Fibroblast of the conjunctiva (primary cell): ENCODE data around the gene BORCS8.
"Not testable (repeated sequence)": the region's sequence is repeated elsewhere in the genome, so short reads cannot be mapped to it uniquely, and the experiment has no call there.

Experiments used
- DNase-seq: peaks from one replicate; pipeline ENCODE4 v3.0.0-alpha.2; 2010; ENCODE audit warnings: low read depth

The BORCS8 gene

DNA sequence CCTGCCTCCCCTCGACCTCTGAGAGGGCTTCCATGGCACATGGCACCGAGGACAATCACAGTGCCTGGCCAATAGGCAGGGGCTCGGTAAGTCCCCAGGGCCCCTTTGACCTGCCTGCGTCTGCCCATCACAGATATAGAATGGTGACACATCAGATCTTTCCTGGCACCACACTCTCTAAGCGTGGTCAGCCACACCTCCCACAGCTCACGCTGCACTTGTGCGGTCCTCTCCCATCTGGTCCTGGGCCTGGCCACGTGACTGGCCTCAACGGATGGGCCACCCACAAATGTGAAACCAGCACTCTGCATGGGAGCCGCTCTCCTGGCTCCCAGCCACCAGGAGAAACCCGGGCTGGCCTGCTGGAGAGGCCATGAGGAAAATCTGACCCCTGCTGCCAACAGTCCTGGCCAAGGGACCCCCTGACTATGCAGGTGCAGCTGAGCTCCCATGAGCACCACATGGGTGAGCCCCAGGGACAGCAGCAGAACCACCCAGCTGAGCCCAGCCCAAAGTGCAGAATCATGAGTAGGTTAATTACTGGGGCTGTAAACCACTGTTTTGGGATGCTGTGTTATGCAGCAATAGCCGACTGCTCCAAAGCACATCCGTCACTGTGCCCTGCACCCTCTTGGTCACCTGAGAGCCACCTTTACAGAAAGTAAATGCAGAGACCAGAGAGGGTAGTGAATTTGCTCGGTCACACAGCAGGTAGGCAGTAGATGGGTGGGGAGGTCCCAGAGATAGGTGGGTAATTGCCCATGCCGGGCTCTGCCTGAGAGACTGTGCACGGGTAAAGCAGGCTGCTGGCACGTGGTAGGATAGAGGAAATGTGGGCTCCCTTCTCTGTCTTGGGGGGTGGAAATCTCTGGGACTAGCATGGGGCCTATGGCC is 12.2 kb downstream of the BORCS8 start:
- DNase-seq, result no peak

DNA sequence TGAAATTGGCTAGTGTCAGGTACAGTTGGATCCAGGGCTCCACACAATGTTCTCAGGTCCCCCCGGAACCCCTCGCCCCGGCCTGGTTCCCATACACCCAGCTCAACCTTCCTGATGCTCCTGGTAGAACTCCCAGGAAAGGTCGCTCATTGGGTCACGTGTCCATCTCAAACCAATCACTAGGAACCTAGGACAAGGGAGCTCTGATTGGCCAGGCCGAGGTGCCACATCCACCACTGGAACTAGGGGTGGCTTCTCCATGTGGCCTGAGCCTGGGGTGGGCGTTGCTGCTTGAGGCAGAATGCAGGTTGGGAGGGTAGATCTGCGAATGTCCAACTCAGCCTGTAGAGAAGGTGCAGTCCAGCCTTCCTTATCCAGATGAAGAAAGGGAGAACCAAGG is 15.0 kb downstream of the BORCS8 start:
- no peak for DNase-seq

DNA sequence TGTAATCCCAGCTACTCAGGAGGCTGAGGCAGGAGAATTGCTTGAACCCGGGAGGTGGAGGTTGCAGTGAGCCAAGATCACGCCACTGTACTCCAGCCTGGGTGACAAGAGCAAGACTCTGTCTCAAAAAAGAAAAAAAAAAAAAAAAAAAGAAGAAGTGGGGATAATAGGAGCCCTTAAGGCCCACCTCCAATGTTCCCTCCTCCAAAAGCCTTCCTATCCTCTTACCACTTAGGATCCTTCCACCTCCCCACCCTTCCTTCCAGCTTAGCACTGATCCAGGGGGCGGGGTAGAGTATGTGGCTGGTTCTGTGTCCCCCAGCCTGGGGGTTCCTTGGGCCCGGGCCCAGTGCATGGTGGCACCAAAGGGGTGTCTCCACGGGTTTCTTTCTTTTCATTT is 18.7 kb downstream of the BORCS8 start:
- DNase-seq, result not testable (repeated sequence)

DNA sequence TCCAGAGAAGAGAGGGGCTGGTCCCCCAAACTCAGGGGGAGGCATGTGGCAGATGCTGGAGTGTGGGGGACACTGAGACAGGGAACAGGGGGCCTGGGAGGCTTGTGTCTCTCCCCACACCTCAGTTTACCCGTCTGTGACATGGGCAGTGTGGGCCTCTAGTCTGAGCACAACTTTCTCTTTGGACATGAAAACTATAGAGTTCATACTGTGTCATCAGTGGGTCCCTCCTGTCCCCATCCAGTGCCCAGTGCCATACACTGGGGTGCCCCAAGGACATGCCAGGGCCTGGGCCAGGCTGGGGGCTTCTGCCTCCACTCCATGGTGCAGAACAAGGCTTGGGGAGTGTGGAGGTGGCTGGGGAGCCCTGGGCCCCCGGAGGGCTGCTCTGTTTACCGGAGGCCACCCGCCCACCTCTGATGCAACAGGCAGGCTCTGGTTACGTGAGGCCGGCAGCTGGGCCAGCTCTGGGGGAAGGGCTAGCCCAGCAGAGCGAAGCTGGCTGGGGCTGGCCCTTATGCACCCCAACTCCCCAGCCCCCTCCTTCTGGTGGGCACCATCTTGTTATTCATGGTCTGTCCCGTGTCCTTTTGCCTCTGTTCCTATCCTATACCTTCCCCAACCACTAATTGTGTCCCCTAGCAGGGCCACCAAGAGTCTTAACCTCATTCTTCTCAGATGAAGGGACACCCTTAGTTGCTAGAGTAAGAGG is 20.0 kb downstream of the BORCS8 start:
- peak; percentile 71 for DNase-seq

DNA sequence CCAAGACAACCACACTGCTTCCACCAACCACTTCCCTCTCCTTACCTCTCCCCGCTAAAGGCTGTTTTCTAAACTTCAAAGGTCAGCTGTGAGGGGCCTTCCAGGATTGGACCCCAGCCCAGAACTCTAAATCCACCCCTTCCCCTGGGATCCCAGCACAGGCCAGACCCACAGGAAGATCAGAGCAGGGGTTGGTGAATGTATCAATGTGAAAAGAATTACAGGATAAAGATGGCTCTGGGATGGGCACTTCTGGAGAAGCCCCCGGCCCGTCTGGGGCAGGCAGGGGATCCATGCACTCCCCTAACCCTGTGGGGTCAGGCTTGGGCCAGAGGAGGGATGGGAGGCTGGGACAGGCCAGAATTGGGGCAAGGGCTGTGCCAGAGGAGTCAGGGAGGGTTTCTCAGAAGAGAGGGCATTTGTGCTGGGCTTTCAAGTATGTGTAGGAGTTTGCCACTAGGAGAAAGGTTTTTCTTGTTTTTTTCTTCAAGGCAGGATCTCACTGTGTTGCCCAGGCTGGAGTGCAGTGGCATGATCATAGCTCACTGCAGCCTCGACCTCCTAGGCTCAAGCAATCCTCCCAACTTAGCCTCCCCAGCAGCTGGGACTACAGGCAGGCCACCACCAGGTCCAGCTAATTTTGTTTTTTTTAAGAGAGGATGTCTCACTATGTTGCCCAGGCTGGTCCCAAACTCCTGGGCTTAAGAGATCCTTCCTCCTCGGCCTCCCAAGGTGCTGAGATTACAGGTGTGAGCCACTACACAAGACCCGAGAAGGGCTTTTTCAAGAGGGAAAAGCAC is 20.9 kb downstream of the BORCS8 start:
- DNase-seq, result peak; percentile 63

DNA sequence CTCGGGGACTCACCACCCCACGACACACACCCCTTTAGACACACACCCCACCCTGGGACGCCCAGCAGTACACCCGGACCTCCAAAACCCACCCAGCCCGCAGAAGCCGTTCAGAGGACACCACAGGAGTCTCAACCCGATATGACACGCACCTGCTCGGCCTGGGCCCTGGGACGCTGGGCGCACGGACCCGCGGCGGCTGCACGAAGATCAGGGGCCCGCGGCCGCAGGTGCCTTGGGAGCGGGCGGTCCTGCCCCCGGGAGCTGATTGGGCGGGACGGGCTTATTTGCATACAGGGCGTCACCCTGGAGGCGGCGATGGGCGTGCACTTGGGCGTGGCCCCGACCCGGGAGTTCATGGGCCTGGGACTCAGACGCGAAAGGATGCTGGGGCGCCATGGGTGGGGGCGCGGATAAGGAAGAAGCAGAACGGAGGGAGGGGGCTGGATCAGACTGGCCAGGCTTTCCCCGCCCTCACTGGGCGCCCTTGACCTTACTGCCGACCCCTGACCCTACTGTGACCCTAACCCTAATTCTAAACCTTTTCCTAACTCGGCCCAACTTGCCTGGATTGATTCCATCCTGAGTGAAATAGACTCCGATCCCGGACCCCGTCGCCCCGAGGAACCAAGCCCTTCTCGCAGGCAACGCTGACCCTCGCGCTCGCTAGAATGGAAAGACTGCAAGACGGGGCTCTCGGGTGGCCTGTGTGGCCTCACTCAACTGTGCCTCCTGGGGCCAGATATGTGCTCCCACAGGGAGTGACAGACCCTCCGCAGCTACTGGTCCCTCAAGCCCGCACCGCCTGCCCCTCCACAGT is 21.7 kb downstream of the BORCS8 start, which contains the start of gene MEF2B:
Gene MEF2B (minus strand): TSS at position 211 of the 820 bp plus-strand sequence. CDS start 19,528 bp downstream, outside the sequence.
- peak; percentile 47 for DNase-seq

DNA sequence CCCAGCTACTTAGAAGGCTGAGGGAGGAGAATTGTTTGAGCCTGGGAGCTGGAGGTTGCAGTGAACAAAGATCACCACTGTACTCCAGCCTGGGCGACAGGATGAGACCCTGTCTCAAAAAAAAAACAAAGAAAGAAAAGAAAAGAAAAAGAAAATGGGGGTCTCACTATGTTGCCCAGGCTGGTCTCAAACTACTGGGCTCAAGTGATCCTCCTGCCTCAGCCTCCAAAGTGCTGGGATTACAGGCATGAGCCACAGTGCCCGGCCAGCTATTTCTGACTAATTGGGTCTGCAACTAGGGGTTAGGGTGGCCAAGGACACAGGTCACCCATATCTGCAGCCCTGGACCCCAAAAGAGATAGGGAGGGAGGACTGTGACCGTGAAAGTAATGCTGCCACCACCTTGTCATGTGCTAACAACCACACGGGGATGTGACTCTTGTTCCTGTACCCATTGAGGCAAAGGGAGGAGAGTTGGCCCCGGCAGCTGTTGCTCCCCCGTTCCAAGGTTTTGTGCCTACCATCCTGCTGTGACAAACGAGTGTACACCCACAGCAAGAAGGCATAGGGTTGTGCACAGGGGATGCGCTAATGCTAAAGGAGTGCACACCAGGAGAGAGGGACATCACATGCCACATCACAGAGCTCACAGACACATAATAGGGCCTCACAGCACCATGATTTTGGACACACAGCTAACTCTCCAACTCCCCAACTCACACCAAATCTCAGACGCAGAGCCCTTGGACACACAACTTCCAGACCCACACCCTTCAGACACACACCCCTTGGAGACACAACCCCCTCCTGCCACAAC is 22.5 kb downstream of the BORCS8 start:
- DNase-seq, result no peak

DNA sequence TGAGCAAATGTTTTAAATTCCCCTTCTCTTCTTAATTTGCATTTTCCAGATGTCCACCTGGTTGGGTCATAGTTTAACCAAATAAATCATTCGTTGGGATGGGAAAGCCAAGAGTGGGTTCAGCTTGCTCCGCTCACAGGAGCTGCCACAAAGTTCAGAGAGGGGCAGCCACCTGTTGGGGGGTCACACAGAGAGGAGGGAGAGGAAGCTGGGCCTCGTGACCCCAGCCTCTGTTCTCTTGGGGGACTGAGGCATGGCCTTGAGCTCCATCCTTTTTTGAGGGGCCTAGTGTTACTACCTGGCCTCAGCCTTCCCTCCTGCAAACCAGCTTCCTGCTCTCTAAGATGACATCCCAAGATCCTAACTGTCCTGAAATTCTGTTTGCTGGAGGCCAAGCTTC is 24.3 kb downstream of the BORCS8 start:
- no peak for DNase-seq

DNA sequence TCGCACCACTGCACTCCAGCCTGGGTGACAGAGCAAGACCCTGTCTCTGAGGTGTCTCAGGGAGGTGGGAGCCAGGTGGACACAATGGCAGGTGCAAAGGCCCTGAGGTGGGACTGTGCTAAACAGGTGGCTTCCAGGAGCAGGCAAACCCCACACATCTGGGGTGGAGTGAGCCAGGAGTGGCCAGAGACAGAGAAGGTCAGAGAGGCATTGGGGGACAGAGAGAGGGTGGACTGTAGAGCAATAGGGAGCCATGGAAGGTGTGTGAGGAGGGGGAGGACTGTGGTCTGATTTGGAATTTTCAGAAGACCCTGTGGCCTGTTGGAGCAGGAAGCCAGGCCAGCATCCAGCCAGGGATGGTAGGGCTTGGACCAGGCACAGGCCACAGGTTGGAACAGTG is 26.6 kb downstream of the BORCS8 start:
- DNase-seq, result no peak

DNA sequence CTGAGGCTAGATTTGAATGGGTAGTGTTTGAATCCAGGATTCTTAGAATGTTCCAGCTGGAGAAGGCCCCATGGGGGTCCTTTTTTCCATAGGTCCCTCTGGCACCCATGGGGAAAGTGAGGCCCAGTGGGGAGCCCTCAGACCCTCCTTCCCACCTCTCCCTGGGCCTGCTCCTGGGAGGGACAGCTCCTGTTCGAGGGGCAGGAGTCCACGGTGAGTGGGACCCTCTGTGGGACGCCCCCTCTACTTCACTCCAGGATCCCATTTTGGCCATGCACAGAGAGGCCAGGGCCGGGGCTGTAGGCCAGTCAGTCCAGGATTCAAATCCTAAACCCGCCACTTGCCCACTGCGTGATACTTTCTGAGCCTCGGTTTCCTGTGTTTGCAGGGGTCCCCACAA is 29.5 kb downstream of the BORCS8 start:
- DNase-seq, result no peak

DNA sequence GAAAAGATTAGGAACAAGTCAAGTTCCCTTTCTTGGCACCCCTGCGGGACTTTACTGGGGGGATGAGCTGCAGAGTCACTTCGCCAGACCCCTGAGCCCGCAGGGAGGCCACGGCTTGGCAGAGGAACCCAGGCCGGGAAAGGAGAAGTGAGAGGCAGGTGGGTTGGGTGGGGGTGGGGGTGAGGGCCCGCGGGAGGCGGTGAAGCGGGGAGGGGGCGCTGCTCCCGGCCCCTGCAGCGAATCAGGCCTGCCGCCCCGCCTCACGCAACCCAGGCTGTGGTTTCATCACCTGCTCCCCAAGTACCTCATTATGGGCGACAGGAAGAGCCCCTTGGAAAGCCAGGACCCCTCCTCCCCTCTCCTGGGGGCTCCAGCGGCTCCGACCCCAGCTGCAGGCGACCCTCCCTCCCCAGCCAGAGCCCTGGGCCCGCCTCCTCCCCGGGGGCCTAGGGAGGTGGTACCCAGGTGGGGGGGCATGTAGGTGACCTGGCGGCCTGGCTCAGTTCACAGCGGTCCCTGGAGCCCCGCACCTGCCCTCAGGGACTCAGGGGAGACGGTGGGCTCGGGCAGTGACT is 31.4 kb downstream of the BORCS8 start:
- no peak for DNase-seq

DNA sequence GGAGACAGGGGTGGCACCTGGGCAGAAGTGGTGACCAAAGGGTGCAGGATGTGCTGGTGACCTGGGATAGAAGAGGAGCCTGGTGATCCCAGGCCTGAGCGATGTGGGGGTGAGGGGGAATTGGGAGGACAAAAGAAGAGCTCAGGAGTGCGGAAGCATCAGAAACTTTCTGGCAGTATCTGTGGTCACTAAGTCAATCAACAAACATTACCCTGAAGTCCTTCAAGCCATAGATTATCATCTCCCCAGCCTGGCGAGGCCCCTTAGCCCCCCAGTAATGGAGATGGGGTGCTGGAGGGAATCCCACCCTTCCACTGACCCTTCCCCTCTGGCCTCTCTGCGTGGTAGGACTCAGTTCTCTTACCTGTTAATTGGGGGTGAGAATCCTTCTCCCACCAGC is 32.4 kb downstream of the BORCS8 start:
- DNase-seq, result no peak

DNA sequence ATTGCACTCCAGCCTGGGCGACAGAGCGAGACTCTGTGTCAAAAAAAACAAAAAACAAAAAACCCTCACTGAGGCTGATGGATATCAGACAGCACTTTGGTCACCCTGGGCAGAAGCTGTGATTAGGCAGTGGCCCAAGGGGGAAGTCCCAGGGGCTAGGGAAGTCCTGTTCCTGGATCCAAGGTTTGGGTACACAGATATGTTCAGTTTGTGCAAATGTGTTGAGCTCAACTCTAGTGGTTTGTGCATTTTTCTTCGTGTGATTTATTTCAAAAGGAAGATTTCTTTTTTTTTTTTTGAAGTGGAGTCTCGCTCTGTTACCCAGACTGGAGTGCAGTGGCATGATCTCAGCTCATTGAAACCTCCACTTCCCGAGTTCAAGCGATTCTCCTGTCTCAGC is 34.1 kb downstream of the BORCS8 start:
- no peak for DNase-seq

DNA sequence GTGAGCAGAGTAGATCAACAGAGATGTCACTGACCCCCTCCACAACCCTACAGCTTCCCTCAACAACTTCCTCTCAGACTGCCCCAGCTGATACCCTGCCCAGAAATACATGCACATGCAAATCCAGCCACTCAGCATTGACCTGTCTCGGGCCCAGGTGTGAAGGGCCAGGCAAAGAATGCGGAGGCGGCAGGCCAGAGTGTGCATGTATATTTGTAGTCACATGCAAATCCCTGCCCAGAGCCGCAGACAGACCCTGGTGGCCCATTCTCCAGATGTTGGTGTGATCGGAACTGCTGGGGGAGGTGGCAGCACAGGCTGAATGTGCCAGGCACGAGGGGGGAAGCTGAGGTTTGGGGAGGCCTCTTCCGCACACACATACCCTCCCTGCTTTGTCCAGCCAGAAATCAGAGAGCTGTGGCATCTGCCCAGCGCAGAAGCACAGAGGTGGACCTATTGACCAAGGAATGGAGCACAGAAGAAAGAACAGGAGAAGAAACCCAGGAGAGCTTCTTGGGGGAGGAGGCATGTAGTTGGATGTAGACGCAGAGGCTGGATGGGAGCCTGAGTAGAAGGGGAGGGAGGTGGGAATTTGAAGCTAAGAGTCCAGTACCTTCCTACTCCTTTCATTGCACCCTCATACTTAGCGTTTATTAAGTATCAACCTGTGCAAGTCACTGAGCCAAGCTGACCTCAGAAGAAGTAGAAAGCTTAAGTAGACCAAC is 36.3 kb downstream of the BORCS8 start:
- DNase-seq, result no peak

DNA sequence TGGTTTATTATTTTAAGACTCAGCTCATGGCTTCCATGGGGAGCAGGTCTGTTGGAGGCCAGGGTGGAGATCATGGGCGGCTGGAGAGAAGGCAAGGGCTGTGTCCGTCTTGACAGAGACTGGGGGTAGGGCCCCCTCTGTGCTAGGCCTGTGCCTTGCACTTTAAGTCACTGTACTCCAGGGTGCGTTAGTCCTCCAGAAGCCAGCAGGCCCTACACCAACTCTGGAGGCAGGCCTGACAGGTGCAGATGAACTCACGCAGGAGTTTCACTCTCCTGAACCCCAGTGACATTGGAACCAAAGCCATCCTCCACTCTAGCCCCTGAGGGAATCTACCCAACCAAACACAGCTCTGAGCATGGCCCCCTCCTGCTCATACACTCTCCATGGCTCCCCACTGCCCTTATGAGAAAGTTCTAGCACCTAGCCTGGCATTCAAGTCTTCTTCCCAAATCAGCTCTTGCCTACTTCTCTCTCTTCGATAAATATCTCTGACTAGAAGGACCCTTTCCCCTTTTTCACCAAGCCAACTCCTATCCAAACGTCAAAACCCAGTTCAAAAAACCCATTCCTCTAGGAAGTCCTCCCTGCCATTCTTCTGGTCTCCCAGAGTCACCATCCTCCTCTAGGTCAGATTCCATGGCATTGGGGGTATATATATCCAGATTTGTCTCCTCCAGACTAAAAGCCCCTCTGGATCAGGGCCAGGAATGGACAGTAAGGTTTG is 37.0 kb downstream of the BORCS8 start:
- no peak for DNase-seq

DNA sequence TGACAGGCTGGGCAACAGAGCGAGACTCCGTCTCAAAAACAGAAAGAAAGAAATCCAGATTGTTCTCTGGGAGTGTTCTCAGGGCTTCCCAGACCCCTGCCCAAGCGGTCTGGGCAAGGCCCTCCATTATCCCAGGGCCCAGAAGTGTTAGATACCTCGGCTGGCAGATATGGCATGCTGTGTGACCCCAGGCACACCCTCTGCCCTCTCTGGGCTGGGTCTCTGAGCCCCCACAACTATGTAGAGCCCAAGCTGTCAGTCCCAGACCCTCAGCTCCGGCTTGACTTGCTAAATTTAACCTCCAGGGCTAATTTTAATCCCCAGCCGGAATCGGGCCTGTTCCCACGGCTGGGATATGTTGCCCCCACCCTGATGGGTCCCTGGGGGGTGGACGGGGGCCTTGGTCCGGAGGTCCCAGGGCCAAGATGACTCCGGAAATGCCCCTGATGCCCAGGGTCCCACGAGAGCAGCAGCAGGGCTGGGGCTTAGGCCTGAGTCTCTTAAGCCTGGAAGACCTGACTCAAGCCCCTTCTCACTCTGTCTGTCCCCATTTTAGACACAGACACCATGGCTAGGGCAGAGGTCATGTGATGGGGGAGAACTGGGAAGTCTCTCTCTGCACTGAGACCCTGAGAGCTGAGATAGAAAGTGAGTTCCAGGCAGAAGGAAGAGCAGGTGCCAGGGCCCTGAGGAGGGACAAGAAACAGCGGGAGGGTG is 39.1 kb downstream of the BORCS8 start:
- DNase-seq, result no peak

DNA sequence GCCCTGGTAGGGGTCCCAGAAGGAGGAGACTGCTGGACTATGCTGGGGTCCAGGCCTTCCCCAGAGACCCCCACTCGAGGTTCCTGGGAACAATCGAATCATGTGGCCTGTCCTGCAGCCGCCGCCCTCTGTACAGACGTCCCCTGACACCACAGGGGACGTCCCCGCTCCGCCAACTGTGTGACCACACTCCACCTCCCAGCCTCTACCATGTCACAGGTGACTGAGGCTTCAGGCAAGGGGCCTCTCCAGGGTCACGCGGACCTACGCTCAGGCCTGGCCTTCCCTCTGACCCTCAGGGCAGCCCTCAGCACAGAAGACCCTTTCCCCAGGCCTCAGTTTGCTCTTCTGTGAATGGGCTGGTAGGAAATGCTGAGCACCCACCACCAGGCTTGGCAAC is 40.5 kb downstream of the BORCS8 start:
- no peak for DNase-seq

DNA sequence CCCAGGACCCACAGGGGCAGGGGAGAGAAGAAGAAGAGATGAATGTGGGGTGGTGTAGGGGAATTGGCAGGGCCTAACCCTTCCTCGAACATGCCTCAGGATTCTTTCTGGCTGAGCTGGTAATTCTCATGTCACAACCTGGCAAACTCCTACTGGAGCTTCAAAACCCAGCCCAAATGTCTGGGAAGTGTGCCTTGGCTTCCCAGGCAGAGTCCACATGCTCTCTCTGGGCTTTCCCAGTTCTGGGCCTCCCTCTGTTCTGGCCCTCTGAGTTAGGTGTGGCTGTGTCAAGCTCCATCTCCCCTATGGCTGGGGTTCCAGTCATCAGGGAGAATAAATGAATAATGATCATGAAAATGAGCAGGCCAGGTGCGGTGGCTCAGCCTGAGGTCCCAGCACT is 42.5 kb downstream of the BORCS8 start:
- no peak for DNase-seq
